ENCODE results near the gene CCDC80.
A peak's percentile ranks its signal among the peaks of the same experiment; 100 is the strongest.

The CCDC80 gene

GRCh38 chr3:112656043-112656442 is 15.1 kb upstream of the CCDC80 start:
- no peak for DNase-seq

GRCh38 chr3:112654979-112655378 is 14.0 kb upstream of the CCDC80 start:
- no peak for DNase-seq

GRCh38 chr3:112654492-112654891 is 13.5 kb upstream of the CCDC80 start:
- DNase-seq: no peak

- no peak for DNase-seq
Measured at GRCh38 chr3:112653881-112654300, 12.9 kb upstream of the CCDC80 start.

- no peak for DNase-seq
Measured at GRCh38 chr3:112653209-112653871, 12.4 kb upstream of the CCDC80 start.

- no peak for DNase-seq
Measured at GRCh38 chr3:112651516-112651915, 10.6 kb upstream of the CCDC80 start.

GRCh38 chr3:112651071-112651470 is 10.1 kb upstream of the CCDC80 start:
- DNase-seq: no peak

- DNase-seq: no peak
Measured at GRCh38 chr3:112650482-112650881, 9.5 kb upstream of the CCDC80 start.

- no peak for DNase-seq
Measured at GRCh38 chr3:112649478-112649735, 8.5 kb upstream of the CCDC80 start.

- DNase-seq: no peak
Measured at GRCh38 chr3:112647122-112647521, 6.2 kb upstream of the CCDC80 start.

GRCh38 chr3:112646623-112647022 is 5.7 kb upstream of the CCDC80 start:
- DNase-seq: no peak

- no peak for DNase-seq
Measured at GRCh38 chr3:112644453-112644852, 3.5 kb upstream of the CCDC80 start.

- DNase-seq: no peak
Measured at GRCh38 chr3:112643621-112644240, 2.8 kb upstream of the CCDC80 start.

GRCh38 chr3:112642912-112643506 is 2.1 kb upstream of the CCDC80 start:
- peak in 54 of 56 donors; percentile 11 to 89 (median 56) for DNase-seq

GRCh38 chr3:112640276-112640929 is 540 bp downstream of the CCDC80 start:
- no peak for DNase-seq

GRCh38 chr3:112639455-112640225 is 1.3 kb downstream of the CCDC80 start:
- DNase-seq: no peak

- DNase-seq: peak in 12 of 56 donors; percentile 4 to 52 (median 32)
Measured at GRCh38 chr3:112638327-112639020, 2.5 kb downstream of the CCDC80 start.

- no peak for DNase-seq
Measured at GRCh38 chr3:112637700-112638099, 3.2 kb downstream of the CCDC80 start.

GRCh38 chr3:112635674-112636073 is 5.3 kb downstream of the CCDC80 start:
- peak in 1 of 56 donors; percentile 4 for DNase-seq

- no peak for DNase-seq
Measured at GRCh38 chr3:112634786-112635541, 6.0 kb downstream of the CCDC80 start.
